T-cell (primary cell): ENCODE data around the gene FAM174B. TPM values are rescaled to one million over a fixed set of nuclear protein-coding genes. Genes with fewer than 3 reads are reported as not detected.

ENCODE experiments used
- ATAC-seq, 4 experiments: fragments of 200-7000 bp in 3 of 4; fragments of 150-1000 bp in 1 of 4; cut with Tn5 transposase; replicated peaks in 1 of 4; 1 replicate in 3 of 4; 2 replicates in 1 of 4; pipeline ENCODE4 v1.10.0; 2021; ENCODE audit warnings: moderate library complexity in 3 of 4, mild to moderate bottlenecking in 2 of 4, moderate number of reproducible peaks in 1 of 4
- CTCF ChIA-PET, 2 donors: fragments of 300-600 bp; sonication (Branson Sonifier 250); formaldehyde crosslinking; loops; one replicate each; lab custom pipeline; 2022; ENCODE audit warnings: antibody characterized with exemption in 2 of 2; lab: Charles Lee
- POLR2A ChIA-PET, 2 donors: fragments of 300-600 bp; sonication (Branson Sonifier 250); formaldehyde crosslinking; loops; one replicate each; lab custom pipeline; 2022; ENCODE audit warnings: antibody characterized with exemption in 2 of 2; lab: Charles Lee
- DNase-seq, 35 experiments: peaks; one replicate each; pipeline versions ENCODE4 v3.0.0 to v3.0.0-alpha.2; 2013 to 2023
- H3K27ac ChIP-seq: one replicate; pipeline ENCODE4 v1.5.1; 2013; ENCODE audit warnings: low read length
- H3K27me3 ChIP-seq, 2 experiments: replicated peaks in 1 of 2; 1 replicate in 1 of 2; 2 replicates in 1 of 2; pipeline versions ENCODE4 v1.6.1 to v1.7.0; 2013; ENCODE audit warnings: low read length in 1 of 2, mixed read lengths in 1 of 2; ENCODE audit not compliant: control insufficient read depth in 2 of 2, insufficient read depth in 2 of 2; ENCODE audit errors: extremely low read depth in 1 of 2
- H3K36me3 ChIP-seq, 2 donors: 1 replicate in 1 of 2; 2 replicates in 1 of 2; pipeline versions ENCODE4 v1.6.1 to v1.7.0; 2013; ENCODE audit warnings: low read length in 1 of 2; ENCODE audit not compliant: control insufficient read depth in 2 of 2, insufficient read depth in 1 of 2; ENCODE audit errors: extremely low read depth in 1 of 2
- H3K4me1 ChIP-seq, 2 experiments: 1 replicate in 1 of 2; 2 replicates in 1 of 2; pipeline versions ENCODE4 v1.6.1 to v1.7.0; 2013; ENCODE audit warnings: low read length in 2 of 2, mixed read lengths in 1 of 2; ENCODE audit not compliant: insufficient read depth in 2 of 2, control insufficient read depth in 1 of 2; ENCODE audit errors: extremely low read depth in 1 of 2
- H3K4me3 ChIP-seq, 2 donors: 1 replicate in 1 of 2; 2 replicates in 1 of 2; pipeline versions ENCODE4 v1.5.1 to v1.7.0; 2013; ENCODE audit warnings: mild to moderate bottlenecking in 2 of 2, low read length in 1 of 2, moderate library complexity in 1 of 2; ENCODE audit not compliant: control insufficient read depth in 1 of 2; ENCODE audit errors: extremely low read depth in 1 of 2
- H3K9me3 ChIP-seq: 2 replicates; pipeline ENCODE4 v1.7.0; 2013
- H3K27ac Mint-ChIP-seq, 2 donors: one replicate each; pipeline ENCODE4 v1.8.0; 2020 to 2021; ENCODE audit warnings: mild to moderate bottlenecking in 2 of 2, mixed read lengths in 2 of 2
- H3K27me3 Mint-ChIP-seq, 2 donors: one replicate each; pipeline ENCODE4 v1.8.0; 2021 to 2022; ENCODE audit warnings: mixed read lengths in 2 of 2
- H3K36me3 Mint-ChIP-seq: one replicate; pipeline ENCODE4 v1.8.0; 2021; ENCODE audit warnings: mixed read lengths
- H3K4me1 Mint-ChIP-seq, 3 donors: one replicate each; pipeline ENCODE4 v1.8.0; 2020 to 2022; ENCODE audit warnings: mixed read lengths in 3 of 3, mild to moderate bottlenecking in 1 of 3
- H3K4me3 Mint-ChIP-seq, 3 donors: one replicate each; pipeline ENCODE4 v1.8.0; 2020 to 2022; ENCODE audit warnings: mild to moderate bottlenecking in 3 of 3, mixed read lengths in 3 of 3, moderate library complexity in 3 of 3
- H3K9me3 Mint-ChIP-seq, 3 donors: one replicate each; pipeline ENCODE4 v1.8.0; 2020 to 2022; ENCODE audit warnings: mixed read lengths in 3 of 3
- WGBS: methylation state at CpG from one replicate; pipeline ENCODE4 v1.1.5; 2013; ENCODE audit warnings: missing lambda C conversion rate; ENCODE audit not compliant: insufficient coverage; 5-methylcytosine and 5-hydroxymethylcytosine counted together
- total RNA-seq, 35 experiments: library from RNA in 6 of 35; stranded (reverse) in 6 of 35; fragments of 120-200 nt in 1 of 35; gene quantifications; one replicate each; pipeline versions ENCODE4 v1.2.1 to v1.2.4 and lab custom pipeline; 2013 to 2026

The FAM174B gene
- total RNA-seq, 5 donors from 2014 or later (not counting 1 experiment from before 2014, with no cell fraction given), result 3.6 to 12.3 (median 4.2) TPM

- Histone ChIP-seq H3K9me3 (no peaks in the 10 kb centered on the region), H3K4me1 (no peaks in the 10 kb centered on the region), H3K4me3 (no peak overlapping the region), H3K27me3 (peaks cover 0 to 8% of the 10 kb centered on the region in 2 experiments), H3K27ac (no peak overlapping the region), H3K36me3 (no peaks in the 10 kb centered on the region)
- H3K9me3 Mint-ChIP-seq, result peaks cover 6 to 15% (median 10%) of the 10 kb centered on the region in 3 donors
- H3K4me3 Mint-ChIP-seq, result no peak overlapping the region
- ChIA-PET POLR2A (no interaction called here), CTCF (no interaction called here)
- H3K4me1 Mint-ChIP-seq, result peaks cover 0 to 6% (median 0%) of the 10 kb centered on the region in 3 donors
- WGBS, result 85% methylated on average over 11 of the region's 13 CpGs
- peaks cover 5 to 12% of the 10 kb centered on the region in 2 donors for H3K27me3 Mint-ChIP-seq
- H3K27ac Mint-ChIP-seq, result no peak overlapping the region
- peaks cover 4% of the 10 kb centered on the region for H3K36me3 Mint-ChIP-seq
- ATAC-seq, result no peak
- no peak for DNase-seq
Observed at GRCh38 chr15:92643849-92644815, 11.4 kb downstream of the FAM174B start.

DNA sequence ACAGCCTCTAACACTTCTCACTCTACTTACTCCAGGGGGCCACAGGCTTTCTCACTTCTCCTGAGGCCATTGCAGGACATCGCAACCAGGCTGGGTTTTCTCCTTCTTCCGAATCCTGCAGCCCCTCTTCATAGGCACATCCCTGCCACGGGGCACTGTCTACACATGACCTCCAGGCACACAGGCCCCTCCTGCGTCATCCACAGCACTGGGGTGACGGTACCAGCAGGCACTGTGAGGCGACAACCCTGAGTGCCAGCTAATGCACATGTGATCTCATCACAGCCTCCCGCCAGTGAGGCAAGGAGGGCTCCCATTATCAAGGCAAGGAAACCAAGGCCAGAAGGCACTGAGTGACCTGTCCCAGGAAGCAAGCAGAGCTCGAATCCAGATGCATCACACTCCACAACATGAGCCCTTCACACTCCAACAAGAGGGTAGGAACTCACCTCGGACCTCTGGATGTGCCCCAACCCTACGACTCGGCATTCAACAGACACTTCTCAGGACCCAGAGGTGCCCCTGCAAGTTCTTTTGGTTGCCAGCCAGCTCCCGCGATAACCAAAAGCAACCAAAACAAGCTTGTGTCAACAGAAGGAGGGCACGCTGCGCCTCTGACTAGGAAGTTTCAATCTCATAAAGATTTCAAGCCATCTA is 16.7 kb downstream of the FAM174B start:
- DNase-seq (no peak), ATAC-seq (no peak)
- Histone ChIP-seq H3K4me1 (no peaks in the 10 kb centered on the region), H3K36me3 (no peaks in the 10 kb centered on the region), H3K27me3 (peaks cover 0 to 28% of the 10 kb centered on the region in 2 experiments), H3K4me3 (no peak overlapping the region), H3K27ac (no peak overlapping the region), H3K9me3 (no peaks in the 10 kb centered on the region)
- Mint-ChIP-seq H3K4me1 (peaks cover 3 to 9% (median 6%) of the 10 kb centered on the region in 3 donors), H3K27ac (no peak overlapping the region), H3K9me3 (peaks cover 6 to 15% (median 10%) of the 10 kb centered on the region in 3 donors), H3K4me3 (no peak overlapping the region), H3K27me3 (peaks cover 3 to 14% of the 10 kb centered on the region in 2 donors), H3K36me3 (peaks cover 4% of the 10 kb centered on the region)
- ChIA-PET CTCF (interaction anchor here in 1 of 2 donors (0.5 kb wide), 1 partner anchor 909 kb away, joined by 5 read pairs; no protein-coding TSS in a partner anchor), POLR2A (no interaction called here)
- WGBS, result 81% methylated on average over 13 of the region's 15 CpGs

- Mint-ChIP-seq H3K4me1 (peaks cover 3 to 9% (median 6%) of the 10 kb centered on the region in 3 donors), H3K36me3 (peaks cover 4% of the 10 kb centered on the region), H3K27ac (no peak overlapping the region), H3K9me3 (peaks cover 6 to 15% (median 10%) of the 10 kb centered on the region in 3 donors), H3K4me3 (no peak overlapping the region), H3K27me3 (peaks cover 3 to 17% of the 10 kb centered on the region in 2 donors)
- no peaks in the 10 kb centered on the region for H3K36me3 ChIP-seq
- H3K4me1 ChIP-seq, result no peaks in the 10 kb centered on the region
- H3K27me3 ChIP-seq, result peaks cover 0 to 28% of the 10 kb centered on the region in 2 experiments
- CTCF ChIA-PET, result interaction anchor here in 1 of 2 donors (0.5 kb wide), 1 partner anchor 908 kb away, joined by 5 read pairs; no protein-coding TSS in a partner anchor
- POLR2A ChIA-PET, result no interaction called here
- DNase-seq (no peak), ATAC-seq (no peak)
- 69% methylated on average over 7 of the region's 9 CpGs for WGBS
- H3K27ac ChIP-seq, result no peak overlapping the region
- H3K9me3 ChIP-seq, result no peaks in the 10 kb centered on the region
- H3K4me3 ChIP-seq, result no peak overlapping the region
Observed at GRCh38 chr15:92638291-92638708, 17.3 kb downstream of the FAM174B start.

DNA sequence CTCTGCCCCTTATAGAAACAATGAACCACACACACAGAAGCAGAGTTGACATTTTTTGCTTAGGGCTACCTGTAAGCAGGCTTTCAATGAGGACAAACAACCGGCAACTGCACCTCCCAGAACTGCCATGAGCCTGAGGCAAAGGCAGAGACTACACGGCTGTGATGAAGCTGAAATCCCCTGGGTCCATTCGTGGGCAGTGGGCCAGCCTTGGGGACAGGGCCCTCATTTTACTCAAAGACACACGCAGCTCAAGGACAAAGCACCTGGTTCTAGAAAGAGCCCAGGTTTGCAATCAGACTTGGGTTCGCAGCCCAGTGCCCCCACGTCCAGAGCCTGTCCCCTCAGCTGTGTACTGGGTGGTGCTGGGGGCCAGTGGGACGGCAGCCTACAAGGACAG is 17.9 kb downstream of the FAM174B start:
- Mint-ChIP-seq H3K4me3 (no peak overlapping the region), H3K9me3 (peaks cover 5 to 13% (median 10%) of the 10 kb centered on the region in 3 donors), H3K27me3 (peaks cover 3 to 16% of the 10 kb centered on the region in 2 donors), H3K27ac (no peak overlapping the region), H3K4me1 (peaks cover 3 to 9% (median 6%) of the 10 kb centered on the region in 3 donors), H3K36me3 (peaks cover 4% of the 10 kb centered on the region)
- no peak for ATAC-seq
- ChIA-PET POLR2A (no interaction called here), CTCF (no interaction called here)
- H3K27ac ChIP-seq, result no peak overlapping the region
- H3K27me3 ChIP-seq, result peaks cover 0 to 28% of the 10 kb centered on the region in 2 experiments
- H3K4me3 ChIP-seq, result no peak overlapping the region
- no peak for DNase-seq
- H3K4me1 ChIP-seq, result no peaks in the 10 kb centered on the region
- H3K9me3 ChIP-seq, result no peaks in the 10 kb centered on the region
- WGBS, result 83% methylated on average over 1 of the region's 7 CpGs
- H3K36me3 ChIP-seq, result no peaks in the 10 kb centered on the region

GRCh38 chr15:92636908-92637481 is 18.6 kb downstream of the FAM174B start:
- WGBS, result 67% methylated on average over 3 of the region's 6 CpGs
- H3K4me3 ChIP-seq, result no peak overlapping the region
- POLR2A ChIA-PET, result no interaction called here
- DNase-seq (no peak), ATAC-seq (no peak)
- peaks cover 3 to 9% (median 6%) of the 10 kb centered on the region in 3 donors for H3K4me1 Mint-ChIP-seq
- no peak overlapping the region for H3K4me3 Mint-ChIP-seq
- H3K27me3 Mint-ChIP-seq, result peaks cover 3 to 16% of the 10 kb centered on the region in 2 donors
- peaks cover 0 to 28% of the 10 kb centered on the region in 2 experiments for H3K27me3 ChIP-seq
- no peaks in the 10 kb centered on the region for H3K4me1 ChIP-seq
- H3K36me3 Mint-ChIP-seq, result peaks cover 4% of the 10 kb centered on the region
- H3K9me3 Mint-ChIP-seq, result peaks cover 3 to 11% (median 9%) of the 10 kb centered on the region in 3 donors
- no peaks in the 10 kb centered on the region for H3K9me3 ChIP-seq
- H3K36me3 ChIP-seq, result no peaks in the 10 kb centered on the region
- H3K27ac Mint-ChIP-seq, result no peak overlapping the region
- CTCF ChIA-PET, result no interaction called here
- no peak overlapping the region for H3K27ac ChIP-seq

- Mint-ChIP-seq H3K9me3 (peaks cover 3 to 9% (median 6%) of the 10 kb centered on the region in 3 donors), H3K4me1 (peaks cover 3 to 9% (median 6%) of the 10 kb centered on the region in 3 donors), H3K27ac (no peak overlapping the region), H3K36me3 (peaks cover 4% of the 10 kb centered on the region), H3K4me3 (no peak overlapping the region), H3K27me3 (peaks cover 3 to 16% of the 10 kb centered on the region in 2 donors)
- CTCF ChIA-PET, result no interaction called here
- WGBS, result 88% methylated on average over 12 of the region's 12 CpGs
- H3K4me3 ChIP-seq, result no peak overlapping the region
- no peaks in the 10 kb centered on the region for H3K9me3 ChIP-seq
- H3K27me3 ChIP-seq, result peaks cover 0 to 28% of the 10 kb centered on the region in 2 experiments
- H3K27ac ChIP-seq, result no peak overlapping the region
- DNase-seq, result no peak
- POLR2A ChIA-PET, result no interaction called here
- ATAC-seq, result no peak
- no peaks in the 10 kb centered on the region for H3K36me3 ChIP-seq
- no peaks in the 10 kb centered on the region for H3K4me1 ChIP-seq
Observed at GRCh38 chr15:92636401-92636907, 19.1 kb downstream of the FAM174B start.
